Left lobe of liver (tissue), 2 donors: ENCODE results near the gene DMPK. TPM values are rescaled to one million over a fixed set of nuclear protein-coding genes. Genes with fewer than 3 reads are reported as not detected.

ENCODE experiments used
- ATAC-seq: fragments of 200-7000 bp; cut with Tn5 transposase; one replicate; pipeline ENCODE4 v1.9.1; 2020; ENCODE audit warnings: mild to moderate bottlenecking, moderate library complexity
- DNase-seq: peaks from one replicate; pipeline ENCODE4 v3.0.0-alpha.2; 2020; ENCODE audit warnings: low spot score
- total RNA-seq: library from RNA; stranded (reverse); gene quantifications from one replicate; pipeline ENCODE4 v1.2.1, GENCODE V29; 2021
- donor health status: DM: no; HTN: no; CAD: no; lungs with moderate emphysema.
- donor health status: DM: no; HTN: yes; CAD: no.

Gene DMPK
- total RNA-seq, 1 donor from 2014 or later: 7.8 TPM

DNA sequence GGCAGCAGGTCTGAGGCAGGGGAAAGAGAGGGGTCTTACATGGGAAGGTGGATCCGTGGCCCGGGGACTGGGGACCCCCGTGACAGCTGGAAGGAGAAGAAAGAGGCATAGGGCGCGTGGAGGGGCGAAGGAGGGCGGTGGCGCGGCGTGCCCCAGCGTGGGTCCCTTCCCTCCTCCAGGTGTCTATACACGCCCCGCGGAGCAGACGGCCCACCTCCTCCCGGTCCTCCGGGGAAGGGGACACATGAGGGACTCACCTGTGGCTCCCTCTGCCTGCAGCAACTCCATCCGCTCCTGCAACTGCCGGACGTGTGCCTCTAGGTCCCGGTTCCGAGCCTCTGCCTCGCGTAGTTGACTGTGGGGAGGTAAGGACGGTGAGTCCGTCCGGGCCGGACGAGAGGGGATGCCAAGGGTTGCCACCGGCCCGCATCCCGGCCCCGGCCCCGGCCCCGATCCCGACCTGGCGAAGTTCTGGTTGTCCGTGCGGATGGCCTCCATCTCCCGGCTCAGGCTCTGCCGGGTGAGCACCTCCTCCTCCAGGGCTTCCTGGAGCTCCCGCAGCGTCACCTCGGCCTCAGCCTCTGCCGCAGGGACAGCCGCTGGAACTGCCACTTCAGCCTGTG, 10.9 kb downstream of the DMPK start:
- ATAC-seq (no peak), DNase-seq (peak; percentile 63)

DNA sequence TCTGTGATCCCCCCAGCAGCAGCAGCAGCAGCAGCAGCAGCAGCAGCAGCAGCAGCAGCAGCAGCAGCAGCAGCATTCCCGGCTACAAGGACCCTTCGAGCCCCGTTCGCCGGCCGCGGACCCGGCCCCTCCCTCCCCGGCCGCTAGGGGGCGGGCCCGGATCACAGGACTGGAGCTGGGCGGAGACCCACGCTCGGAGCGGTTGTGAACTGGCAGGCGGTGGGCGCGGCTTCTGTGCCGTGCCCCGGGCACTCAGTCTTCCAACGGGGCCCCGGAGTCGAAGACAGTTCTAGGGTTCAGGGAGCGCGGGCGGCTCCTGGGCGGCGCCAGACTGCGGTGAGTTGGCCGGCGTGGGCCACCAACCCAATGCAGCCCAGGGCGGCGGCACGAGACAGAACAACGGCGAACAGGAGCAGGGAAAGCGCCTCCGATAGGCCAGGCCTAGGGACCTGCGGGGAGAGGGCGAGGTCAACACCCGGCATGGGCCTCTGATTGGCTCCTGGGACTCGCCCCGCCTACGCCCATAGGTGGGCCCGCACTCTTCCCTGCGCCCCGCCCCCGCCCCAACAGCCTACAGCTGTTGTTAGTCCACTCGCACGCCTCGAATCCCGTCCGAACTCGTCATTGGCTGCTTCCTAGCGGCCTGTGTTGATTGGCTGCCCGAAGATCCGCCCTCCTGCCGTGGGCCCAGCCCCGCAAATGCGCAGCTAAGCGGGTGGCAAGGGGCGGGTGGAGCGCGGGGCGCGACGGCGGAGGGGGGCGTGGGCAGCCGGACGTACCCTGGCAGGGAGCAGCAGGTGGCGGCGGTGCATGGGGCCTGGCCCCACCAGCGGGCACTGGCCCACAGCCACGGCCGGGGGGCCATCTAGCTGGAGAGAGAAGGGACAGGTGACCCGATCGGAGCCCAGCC, 11.8 kb downstream of the DMPK start:
- peak; percentile 71 for ATAC-seq
- DNase-seq: peak; percentile 98

DNA sequence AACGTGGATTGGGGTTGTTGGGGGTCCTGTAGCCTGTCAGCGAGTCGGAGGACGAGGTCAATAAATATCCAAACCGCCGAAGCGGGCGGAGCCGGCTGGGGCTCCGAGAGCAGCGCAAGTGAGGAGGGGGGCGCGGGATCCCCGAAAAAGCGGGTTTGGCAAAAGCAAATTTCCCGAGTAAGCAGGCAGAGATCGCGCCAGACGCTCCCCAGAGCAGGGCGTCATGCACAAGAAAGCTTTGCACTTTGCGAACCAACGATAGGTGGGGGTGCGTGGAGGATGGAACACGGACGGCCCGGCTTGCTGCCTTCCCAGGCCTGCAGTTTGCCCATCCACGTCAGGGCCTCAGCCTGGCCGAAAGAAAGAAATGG, 12.5 kb downstream of the DMPK start:
- peak; percentile 72 for DNase-seq
- peak; percentile 1 for ATAC-seq

DNA sequence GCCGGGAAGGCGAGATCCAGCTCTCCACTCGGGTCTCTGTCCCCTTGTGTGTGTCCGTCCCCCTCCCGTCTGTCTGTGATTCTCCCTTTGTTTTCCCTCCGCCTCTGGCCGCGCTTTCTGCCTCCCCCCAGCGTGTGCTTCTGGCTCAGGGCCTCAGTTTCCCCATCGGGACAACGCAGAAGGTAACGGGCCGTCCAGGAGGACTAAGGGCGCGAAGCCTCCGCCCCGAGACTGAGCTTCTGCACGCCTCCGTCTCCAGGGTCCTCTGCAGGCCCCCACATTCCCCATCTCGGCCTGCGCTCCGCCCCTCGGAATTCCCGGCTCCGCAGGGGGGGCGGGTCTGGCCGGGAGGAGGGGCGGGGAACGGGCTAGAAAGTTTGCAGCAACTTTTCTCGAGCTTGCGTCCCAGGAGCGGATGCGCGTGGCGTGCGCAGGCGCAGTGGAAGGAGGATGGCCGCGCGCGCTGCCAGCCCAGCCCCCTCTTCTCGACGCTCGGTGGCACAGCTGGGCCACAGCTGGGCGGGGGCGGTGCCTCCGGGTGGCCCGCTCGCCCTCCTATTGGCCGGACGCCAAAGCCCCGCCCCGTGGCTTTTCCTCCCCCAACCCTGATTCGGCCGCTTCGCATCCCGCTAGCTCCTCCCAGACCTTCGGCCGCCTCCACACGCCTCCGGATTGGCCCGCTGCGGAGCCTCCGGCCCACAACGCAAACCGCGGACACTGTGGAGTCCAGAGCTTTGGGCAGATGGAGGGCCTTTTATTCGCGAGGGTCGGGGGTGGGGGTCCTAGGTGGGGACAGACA, 13.1 kb downstream of the DMPK start, which contains the start of gene SIX5:
Gene SIX5, minus strand, starts transcription at position 269 of the 799 bp plus-strand sequence. CDS start 408 bp downstream, outside the sequence.
- ATAC-seq (peak; percentile 61), DNase-seq (peak; percentile 99)

DNA sequence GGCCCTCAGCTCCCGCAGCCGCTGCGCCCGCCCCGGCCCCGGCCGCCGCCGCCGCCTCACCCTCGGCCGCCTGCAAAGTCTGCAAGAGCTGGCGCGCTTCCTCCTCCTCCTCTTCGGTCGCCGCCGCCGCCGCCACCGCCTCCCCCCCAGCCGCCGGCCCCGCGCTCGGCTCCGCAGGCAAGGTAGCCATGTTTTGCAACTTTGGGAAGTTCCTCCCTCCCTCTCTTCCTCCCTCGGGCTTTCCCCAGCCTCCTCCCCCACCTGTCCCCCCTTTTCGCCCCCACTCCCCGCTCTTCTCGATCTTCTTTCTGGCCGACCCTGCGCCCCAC, 13.7 kb downstream of the DMPK start:
- no peak for ATAC-seq
- DNase-seq: peak; percentile 67

DNA sequence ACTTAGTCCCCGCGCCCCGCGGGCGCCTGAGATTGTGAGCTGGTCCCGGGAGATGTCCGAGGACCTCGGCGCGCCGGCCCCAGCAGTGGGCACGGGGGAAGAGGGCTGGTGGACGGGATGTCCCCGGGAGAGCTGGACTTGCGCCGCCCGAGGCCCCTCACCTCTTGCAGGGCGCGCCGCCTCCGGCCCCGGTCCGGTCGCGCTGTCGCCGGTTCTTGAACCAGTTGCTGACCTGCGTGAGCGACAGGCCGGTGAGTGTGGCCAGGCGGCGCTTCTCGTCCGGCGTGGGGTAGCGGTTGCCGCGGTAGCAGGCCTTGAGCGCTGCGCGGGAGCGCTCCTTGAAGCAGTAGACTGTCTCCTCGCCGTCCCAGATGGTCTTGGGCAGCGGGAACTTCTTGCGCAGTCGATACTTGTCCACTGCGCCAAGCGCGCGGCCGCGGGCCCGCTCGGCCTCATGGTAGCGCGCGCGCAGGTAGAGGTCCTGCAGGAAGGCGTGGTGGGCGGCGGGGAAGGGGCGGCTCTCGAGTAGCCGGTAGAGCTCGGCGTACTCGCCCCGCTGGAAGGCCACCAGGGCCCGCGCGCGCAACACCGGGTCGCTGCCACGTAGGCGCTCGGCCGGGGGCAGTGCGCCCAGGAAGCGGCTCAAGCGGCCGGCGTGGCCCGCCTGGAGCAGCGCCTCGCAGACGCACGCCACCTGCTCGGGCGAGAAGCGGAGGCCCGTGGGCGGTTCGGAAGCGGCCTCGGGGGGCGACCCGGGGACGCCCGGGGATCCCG, 14.2 kb downstream of the DMPK start:
- peak; percentile 9 for ATAC-seq
- DNase-seq: peak; percentile 81

DNA sequence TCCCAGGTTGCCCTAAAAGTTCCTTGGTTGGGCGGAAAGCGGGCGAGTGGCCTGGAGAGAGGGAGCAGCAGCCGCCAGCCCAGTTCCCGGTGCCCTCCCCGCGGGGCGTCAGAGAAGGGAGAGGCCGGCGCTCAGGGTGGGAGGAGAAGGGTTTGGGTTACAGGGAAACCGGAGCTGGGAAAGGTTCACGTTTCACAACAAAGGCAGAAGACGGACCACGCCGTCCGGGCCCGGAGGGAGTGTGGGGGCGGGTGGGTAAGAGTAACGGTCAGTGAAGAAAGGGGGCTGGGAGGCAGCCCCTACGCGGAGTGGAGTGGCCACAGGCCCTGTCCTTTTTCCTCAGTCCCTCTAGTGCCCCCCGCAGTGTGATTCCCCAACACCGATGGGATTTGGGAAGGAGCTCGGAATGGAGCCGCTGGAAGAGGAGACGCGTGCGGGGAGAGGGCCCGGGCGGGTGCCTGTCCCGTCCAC, 14.8 kb downstream of the DMPK start:
- peak; percentile 77 for DNase-seq
- ATAC-seq: peak; percentile 2

DNA sequence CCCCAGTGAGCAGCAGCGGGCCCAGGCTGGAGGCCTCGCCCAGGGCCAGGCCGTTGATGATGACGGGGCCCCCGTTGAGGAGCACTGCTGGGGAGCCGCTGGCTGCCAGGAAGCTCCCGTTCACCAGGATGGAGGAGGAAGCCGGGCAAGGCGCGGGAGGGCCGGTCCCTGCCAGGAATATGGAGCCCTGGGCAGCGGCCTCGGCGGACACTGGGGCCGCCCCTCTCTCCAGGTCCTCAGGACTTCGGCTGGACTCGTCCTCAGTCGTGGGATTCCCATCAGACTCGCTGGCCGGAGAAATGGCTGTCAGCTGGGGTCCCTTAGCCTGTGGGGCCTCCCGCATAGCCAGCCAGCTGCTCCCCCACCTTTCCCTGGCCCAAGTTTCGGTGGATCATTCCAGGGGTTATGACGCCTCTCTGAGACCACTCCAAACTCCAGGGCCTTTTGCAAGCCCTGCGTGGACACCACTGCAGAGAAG, 15.4 kb downstream of the DMPK start:
- DNase-seq: no peak

DNA sequence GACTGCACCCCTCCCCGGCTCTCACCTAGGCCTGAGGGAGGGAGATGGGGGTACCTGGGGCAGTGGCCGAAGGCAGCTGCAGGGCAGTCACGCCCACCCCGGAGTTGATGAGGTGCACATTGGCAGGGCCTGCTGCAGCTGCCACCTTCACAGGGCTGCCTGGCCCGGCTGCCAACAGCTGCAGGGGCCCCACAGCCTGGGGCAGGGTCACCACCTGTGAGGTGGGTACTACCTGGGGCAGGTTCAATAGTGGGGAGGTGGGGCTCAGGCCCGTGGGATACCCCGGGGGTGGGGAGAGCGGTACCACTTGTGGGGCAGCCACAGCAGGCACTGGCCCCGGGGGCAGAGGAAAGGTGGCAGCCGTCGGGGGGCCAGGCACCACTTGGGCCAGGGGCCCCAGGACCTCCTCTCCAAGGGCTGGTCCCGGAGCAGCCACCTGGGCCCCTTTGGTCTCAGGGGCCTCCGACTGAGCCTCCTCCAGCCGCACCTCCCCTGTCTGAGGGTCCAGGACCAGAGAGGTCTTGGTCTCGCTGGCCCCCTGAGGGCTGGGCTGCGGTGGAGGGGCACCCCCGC, 15.9 kb downstream of the DMPK start:
- DNase-seq: no peak
- ATAC-seq: no peak

More for the DNA sequence above, 15.4 kb downstream of the DMPK start:
- no peak for ATAC-seq

DNA sequence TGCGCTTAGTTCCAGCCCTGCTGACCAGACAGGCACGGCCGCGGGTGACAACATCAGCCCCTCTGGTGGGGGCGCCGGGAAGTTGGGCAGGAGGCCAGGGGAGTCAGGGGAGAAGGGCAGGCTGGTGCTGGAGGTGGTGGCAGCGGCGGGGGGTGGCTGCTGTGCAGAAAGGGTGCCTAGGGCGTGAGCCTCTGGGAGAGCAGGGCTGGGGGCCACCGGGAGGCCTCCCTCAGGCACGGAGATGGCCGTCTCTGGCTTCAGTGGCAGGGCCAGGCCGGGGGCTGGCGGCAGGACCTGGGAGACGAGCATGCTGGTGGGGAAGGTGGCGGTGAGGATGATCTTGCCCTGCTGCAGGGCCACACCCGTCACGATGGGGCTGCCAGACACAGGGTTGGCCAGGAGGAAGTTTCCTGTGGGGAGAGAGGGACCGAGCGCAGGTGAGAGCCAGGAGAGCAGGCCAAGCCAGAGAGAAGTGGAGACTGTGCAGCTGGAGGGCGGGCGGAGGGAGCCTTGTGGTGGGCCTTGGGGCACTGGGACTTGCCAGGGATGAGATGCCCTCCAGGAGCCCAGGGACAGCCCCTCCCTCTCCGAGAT, 16.5 kb downstream of the DMPK start:
- no peak for ATAC-seq
- DNase-seq: no peak

DNA sequence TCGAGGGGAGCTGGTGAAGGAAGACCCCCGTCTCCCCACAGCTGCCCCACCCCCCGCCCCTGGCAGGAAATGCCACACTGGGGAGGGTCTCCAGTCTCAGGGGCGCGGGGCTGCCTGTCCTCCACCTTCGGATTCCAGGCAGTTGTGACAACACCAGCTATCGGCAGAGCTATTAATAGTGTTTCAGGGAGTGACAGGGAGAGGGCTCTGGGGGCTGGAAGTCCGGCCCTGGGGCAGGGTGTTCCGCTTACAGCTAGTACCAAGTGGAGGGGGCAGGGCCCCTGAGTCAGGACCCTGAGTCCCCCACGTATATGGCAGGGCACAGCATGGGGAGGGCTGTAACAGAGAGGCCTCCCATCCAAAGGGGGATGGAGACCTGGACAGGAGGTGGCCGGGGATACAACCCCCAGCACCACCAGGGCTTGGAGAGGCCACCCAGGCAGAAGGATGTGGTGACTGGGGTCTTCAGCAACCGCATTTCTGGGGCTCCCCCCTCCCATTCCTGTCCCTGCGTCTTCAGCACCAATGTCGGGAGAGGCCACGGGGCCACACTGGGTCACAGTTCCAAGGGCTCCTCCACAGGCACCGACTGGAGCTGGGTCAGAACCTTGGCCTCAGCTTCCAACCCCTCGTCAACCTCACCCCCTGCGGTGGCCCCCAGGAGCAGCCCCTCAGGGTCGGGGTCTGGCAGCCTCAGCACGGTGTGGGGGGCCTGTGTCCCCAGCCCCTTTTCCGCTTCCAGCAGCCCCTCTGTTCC, 17.2 kb downstream of the DMPK start:
- DNase-seq (no peak), ATAC-seq (no peak)

DNA sequence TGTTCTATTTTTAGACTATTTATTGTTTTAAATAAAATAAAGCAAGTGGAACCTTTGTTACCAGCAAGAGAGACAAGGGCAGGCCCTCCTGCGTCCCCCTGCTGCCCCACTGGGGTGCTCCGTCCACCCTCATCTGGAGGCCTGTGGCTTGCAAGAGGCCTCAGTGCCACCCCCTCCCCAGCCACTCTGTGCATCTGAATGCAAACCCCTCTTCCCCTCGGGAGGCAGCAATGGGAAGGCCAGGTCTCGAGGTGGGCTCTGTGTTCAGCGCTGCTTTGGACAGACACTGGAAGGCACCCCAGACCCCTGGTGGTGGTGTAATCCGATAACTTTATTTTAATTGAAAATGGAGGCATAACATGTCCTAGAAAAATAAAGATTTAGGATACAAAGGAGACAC, 17.8 kb downstream of the DMPK start:
- DNase-seq: no peak

DNA sequence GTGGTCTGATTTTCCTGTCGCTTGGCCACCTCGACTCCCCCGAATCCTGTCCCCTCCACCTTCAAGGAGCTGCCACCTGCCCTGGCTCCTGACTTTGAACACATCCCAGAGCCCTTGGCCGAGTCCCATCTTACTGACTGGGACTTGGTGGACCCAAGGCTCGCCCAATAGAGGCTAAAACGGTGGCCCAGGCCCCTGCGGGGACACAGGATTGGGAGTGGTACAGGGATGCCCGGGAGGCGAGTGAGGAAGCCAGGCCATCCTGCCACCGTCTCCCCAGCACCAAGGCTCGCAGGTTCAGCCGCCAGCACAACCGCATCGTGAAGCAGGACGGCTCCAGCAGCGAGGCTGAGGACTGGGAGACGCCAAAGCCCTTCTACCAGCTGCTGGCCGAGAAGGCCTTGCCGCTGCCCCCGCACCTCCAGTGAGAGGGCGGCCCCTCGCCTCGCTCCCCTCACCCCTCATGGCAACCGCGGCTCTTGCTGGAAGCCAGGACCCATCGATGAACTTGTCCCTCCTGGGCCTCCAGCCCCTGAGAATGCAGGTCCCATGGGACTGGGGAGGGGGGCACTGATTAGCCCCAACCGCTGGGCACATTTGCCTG, 18.5 kb downstream of the DMPK start:
- no peak for DNase-seq
- no peak for ATAC-seq

More for the DNA sequence above, 17.8 kb downstream of the DMPK start:
- ATAC-seq: no peak

DNA sequence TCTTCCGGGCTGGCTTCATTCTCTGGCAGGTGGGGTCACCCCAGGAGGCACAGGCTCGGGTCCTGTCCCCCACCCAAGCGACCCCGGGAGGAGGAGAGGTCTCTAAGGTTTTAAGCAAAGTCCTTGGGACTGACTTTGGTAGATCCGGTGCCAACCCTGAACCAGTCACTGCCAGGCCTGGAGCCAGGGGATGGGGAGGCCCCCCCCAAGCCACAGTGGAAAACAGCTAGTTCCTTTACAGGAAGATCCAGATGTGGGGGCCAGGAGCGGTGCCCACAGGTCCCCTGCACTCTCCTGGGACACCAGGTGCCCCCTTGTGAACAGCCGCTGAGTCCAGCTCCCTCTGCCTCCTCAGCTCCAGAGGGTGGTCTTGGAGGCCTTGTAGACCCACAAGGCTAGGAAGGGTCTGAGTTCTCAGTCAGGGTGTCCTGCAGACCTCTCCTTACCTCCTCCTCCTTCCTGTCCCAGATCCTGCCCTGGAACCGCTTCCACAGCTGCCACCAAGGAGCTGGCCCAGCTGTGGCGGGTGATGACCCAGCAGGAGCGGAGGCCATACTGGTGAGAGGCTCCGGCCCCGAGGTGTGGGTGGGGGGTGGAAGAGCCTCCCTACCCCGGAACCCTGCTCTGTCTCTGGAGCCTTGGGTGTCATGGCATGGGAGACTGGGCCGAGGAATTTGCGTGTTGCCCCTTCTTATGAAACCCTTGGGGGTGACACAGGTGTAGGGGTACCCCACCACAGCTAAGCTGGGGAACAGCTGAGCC, 19.2 kb downstream of the DMPK start:
- DNase-seq (no peak), ATAC-seq (no peak)

DNA sequence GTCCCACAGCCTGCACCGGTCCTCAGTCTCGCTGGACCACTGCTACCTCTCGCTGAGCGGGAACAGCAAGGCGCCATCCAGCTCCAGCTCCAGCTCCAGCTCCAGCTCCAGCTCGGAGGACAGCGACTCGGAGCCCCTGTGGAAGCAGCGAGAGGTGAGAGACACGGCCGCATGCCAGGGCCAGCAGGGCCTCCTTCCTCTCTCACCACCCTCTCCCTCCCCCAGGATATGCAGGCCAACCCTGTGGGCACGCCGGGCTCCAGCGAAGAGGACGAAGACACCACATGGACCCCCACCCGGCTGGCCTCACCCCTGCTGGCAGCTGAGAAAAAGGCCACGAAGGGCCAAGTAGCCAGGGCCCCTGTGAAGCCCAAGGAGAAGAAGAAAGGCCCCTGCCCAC, 20.6 kb downstream of the DMPK start:
- ATAC-seq (no peak), DNase-seq (no peak)

DNA sequence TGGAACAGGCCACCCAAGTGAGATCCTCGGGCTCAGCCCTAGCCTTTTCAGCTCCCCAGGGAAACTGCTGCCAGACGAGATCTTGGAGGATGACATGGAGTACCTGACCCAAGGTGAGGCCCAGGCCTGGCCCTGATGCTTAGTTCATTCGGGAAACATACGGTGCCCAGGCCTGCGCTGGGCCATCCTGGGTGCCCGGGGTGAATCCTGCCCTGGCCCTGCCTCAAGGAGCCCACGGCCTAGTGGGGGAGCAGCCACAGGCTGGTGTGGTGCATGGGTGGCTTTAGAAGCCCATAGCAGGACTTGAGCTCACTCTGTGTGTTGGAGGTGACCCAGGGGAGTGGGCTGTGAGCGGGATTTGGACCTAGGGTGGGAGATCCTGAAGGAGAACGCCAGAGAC, 23.4 kb downstream of the DMPK start:
- ATAC-seq: no peak

DNA sequence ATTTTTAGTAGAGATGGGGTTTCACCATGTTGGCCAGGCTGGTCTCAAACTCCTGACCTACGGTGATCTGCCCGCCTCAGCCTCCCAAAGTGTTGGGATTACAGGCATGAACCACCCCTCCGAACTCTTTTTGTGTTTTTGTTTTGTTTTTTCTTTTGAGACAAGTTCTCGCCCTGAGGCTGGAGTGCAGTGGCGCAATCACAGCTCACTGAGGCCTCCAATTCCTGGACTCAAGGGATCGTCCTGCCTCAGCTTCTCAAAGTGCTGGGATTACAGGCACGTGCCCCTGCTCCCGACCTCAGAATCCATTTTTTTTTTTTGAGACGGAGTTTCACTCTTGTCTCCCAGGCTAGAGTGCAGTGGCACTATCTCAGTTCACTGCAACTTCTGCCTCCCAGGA, 24.6 kb downstream of the DMPK start:
- DNase-seq (no peak), ATAC-seq (no peak)

More for the DNA sequence above, 23.4 kb downstream of the DMPK start:
- no peak for DNase-seq

DNA sequence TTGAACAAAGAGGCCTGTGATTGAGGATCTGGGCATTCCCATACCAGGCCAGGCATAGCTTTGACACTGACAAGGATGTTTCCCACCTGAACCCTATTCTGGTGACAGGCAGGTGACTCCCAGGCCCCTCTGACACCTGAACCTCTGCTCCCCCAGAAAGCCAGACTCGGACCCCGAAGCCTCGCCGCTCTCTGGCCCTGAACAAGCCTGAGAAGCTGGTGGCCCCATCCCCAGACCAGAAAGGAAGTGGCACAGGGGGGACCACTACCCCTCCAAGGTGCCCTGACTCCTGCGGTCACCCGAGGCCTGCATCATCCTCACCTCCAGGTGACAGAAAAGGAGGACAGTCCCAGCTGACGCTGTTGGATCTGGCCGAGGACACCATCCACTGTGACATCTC, 28.0 kb downstream of the DMPK start:
- no peak for DNase-seq
- no peak for ATAC-seq
